ENCODE data around the gene ARMC6. TPM values are rescaled to one million over a fixed set of nuclear protein-coding genes. Genes with fewer than 3 reads are reported as not detected.

ARMC6 gene
- total RNA-seq, 1 donor from 2014 or later: 36.0 TPM

- no peaks in the 10 kb centered on the region for H3K36me3 ChIP-seq (ENCODE audit: insufficient read depth, low read length)
- H3K9ac ChIP-seq (ENCODE audit: low read length): no peak overlapping the region
- Mint-ChIP-seq H3K4me3 (ENCODE audit: unreplicated experiment) (no peak overlapping the region), H3K27ac (ENCODE audit: unreplicated experiment) (no peak overlapping the region), H3K27me3 (ENCODE audit: low read depth, unreplicated experiment) (no peaks in the 10 kb centered on the region), H3K4me1 (ENCODE audit: low read depth, unreplicated experiment) (no peaks in the 10 kb centered on the region), H3K36me3 (ENCODE audit: low read depth, unreplicated experiment) (peaks cover 5% of the 10 kb centered on the region), H3K9me3 (ENCODE audit: unreplicated experiment) (peaks cover 3% of the 10 kb centered on the region)
- H3K9me3 ChIP-seq (ENCODE audit: insufficient read depth, low read depth, low read length): no peaks in the 10 kb centered on the region
- DNase-seq (ENCODE audit: low read depth): no peak
- no peak for FAIRE-seq
- no peak overlapping the region for H3K4me3 ChIP-seq (ENCODE audit: insufficient read depth, low read depth, low read length)
- TF ChIP-seq EZH2 (IDR thresholded peaks at IDR 0.05; ENCODE audit: insufficient read depth, low read length): no peak
- TF ChIP-seq, protein P1, sequence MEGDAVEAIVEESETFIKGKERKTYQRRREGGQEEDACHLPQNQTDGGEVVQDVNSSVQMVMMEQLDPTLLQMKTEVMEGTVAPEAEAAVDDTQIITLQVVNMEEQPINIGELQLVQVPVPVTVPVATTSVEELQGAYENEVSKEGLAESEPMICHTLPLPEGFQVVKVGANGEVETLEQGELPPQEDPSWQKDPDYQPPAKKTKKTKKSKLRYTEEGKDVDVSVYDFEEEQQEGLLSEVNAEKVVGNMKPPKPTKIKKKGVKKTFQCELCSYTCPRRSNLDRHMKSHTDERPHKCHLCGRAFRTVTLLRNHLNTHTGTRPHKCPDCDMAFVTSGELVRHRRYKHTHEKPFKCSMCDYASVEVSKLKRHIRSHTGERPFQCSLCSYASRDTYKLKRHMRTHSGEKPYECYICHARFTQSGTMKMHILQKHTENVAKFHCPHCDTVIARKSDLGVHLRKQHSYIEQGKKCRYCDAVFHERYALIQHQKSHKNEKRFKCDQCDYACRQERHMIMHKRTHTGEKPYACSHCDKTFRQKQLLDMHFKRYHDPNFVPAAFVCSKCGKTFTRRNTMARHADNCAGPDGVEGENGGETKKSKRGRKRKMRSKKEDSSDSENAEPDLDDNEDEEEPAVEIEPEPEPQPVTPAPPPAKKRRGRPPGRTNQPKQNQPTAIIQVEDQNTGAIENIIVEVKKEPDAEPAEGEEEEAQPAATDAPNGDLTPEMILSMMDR (IDR thresholded peaks at IDR 0.05; ENCODE audit: insufficient read depth, low read depth, low read length): no peak
- no peak overlapping the region for H3K4me2 ChIP-seq (ENCODE audit: low read length)
- no peaks in the 10 kb centered on the region for H3K27me3 ChIP-seq (ENCODE audit: insufficient read depth, low read length)
- H3K27ac ChIP-seq (ENCODE audit: low read depth, low read length): no peak overlapping the region
- H4K20me1 ChIP-seq (ENCODE audit: insufficient read depth, low read length): peaks cover 30% of the 10 kb centered on the region
- no peak overlapping the region for H2AFZ ChIP-seq (ENCODE audit: low read depth, low read length)
- H3K79me2 ChIP-seq (ENCODE audit: insufficient read depth, low read length): no peaks in the 10 kb centered on the region
- H3K4me1 ChIP-seq (ENCODE audit: insufficient read depth, low read length): no peaks in the 10 kb centered on the region
Observed at GRCh38 chr19:19071897-19072296, 38.5 kb downstream of the ARMC6 start.

DNA sequence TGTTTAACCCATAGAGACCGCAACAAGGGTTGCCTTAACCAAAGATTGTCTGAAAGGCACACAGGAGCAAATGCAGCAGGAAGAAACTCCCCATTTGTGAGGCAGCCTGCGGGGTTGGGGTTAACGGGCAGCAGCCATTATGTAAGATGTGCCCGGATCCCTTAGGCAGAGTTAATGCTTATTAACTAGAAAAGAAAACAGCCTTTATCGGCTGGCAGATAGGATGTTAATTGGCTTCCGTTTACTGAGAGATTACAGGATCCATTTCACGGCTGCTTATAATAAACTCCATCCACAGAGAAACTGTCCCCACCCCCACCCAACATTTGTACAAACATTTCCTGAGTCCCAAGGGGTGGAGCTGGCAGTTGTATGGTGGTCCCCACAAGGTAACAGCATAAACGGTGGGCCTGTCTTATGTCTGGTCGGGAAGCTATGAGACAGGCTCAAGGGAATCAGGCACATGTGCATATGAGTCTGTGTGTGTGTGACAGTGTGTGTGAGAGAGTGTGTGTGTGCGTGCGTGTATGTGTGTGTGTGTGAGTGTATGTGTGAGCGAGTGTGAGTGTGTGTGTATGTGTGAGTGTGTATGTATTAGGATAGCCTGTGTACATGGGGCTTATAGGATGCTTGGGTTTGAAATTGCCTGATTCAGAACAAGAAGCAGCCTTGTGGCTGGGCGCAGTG is 40.9 kb downstream of the ARMC6 start:
- Histone ChIP-seq H3K4me3 (ENCODE audit: insufficient read depth, low read depth, low read length) (no peak overlapping the region), H3K9me3 (ENCODE audit: insufficient read depth, low read depth, low read length) (no peaks in the 10 kb centered on the region), H3K9ac (ENCODE audit: low read length) (no peak overlapping the region), H4K20me1 (ENCODE audit: insufficient read depth, low read length) (peaks cover 27% of the 10 kb centered on the region), H3K79me2 (ENCODE audit: insufficient read depth, low read length) (no peaks in the 10 kb centered on the region), H3K27ac (ENCODE audit: low read depth, low read length) (no peak overlapping the region), H3K4me1 (ENCODE audit: insufficient read depth, low read length) (no peaks in the 10 kb centered on the region), H3K36me3 (ENCODE audit: insufficient read depth, low read length) (no peaks in the 10 kb centered on the region), H3K4me2 (ENCODE audit: low read length) (no peak overlapping the region), H3K27me3 (ENCODE audit: insufficient read depth, low read length) (no peaks in the 10 kb centered on the region), H2AFZ (ENCODE audit: low read depth, low read length) (no peak overlapping the region)
- no peak overlapping the region for H3K4me3 Mint-ChIP-seq (ENCODE audit: unreplicated experiment)
- no peak overlapping the region for H3K27ac Mint-ChIP-seq (ENCODE audit: unreplicated experiment)
- peaks cover 12% of the 10 kb centered on the region for H3K36me3 Mint-ChIP-seq (ENCODE audit: low read depth, unreplicated experiment)
- DNase-seq (ENCODE audit: low read depth) (no peak), FAIRE-seq (no peak)
- H3K4me1 Mint-ChIP-seq (ENCODE audit: low read depth, unreplicated experiment): no peaks in the 10 kb centered on the region
- peaks cover 3% of the 10 kb centered on the region for H3K9me3 Mint-ChIP-seq (ENCODE audit: unreplicated experiment)
- H3K27me3 Mint-ChIP-seq (ENCODE audit: low read depth, unreplicated experiment): no peaks in the 10 kb centered on the region
- TF ChIP-seq, protein P1 (IDR thresholded peaks at IDR 0.05; ENCODE audit: insufficient read depth, low read depth, low read length): no peak
- TF ChIP-seq EZH2 (IDR thresholded peaks at IDR 0.05; ENCODE audit: insufficient read depth, low read length): no peak

DNA sequence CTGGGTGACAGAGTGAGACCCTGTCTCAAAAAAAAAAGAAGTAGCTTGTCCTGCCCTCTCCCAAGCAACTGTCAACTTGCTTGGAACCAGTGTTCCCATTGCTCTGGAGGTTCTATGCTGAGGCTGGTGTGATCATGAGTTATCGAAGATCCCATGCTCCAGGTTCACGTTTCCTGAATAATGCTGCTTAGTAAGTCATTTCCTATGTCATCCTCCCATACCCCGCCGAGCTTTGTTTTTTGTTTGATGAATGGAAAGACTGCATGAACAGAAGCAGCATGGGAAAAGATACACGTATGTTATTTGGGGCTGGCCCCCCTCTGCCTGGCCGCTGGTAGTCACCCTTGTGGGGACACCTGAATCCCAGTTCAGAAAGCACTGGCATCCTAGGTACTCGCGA is 41.7 kb downstream of the ARMC6 start:
- no peak overlapping the region for H2AFZ ChIP-seq (ENCODE audit: low read depth, low read length)
- no peaks in the 10 kb centered on the region for H3K79me2 ChIP-seq (ENCODE audit: insufficient read depth, low read length)
- TF ChIP-seq EZH2 (IDR thresholded peaks at IDR 0.05; ENCODE audit: insufficient read depth, low read length): no peak
- TF ChIP-seq, protein P1 (IDR thresholded peaks at IDR 0.05; ENCODE audit: insufficient read depth, low read depth, low read length): no peak
- no peak for DNase-seq (ENCODE audit: low read depth)
- peaks cover 13% of the 10 kb centered on the region for H3K36me3 Mint-ChIP-seq (ENCODE audit: low read depth, unreplicated experiment)
- no peaks in the 10 kb centered on the region for H3K9me3 ChIP-seq (ENCODE audit: insufficient read depth, low read depth, low read length)
- H3K27me3 ChIP-seq (ENCODE audit: insufficient read depth, low read length): no peaks in the 10 kb centered on the region
- FAIRE-seq: no peak
- no peak overlapping the region for H3K27ac Mint-ChIP-seq (ENCODE audit: unreplicated experiment)
- no peak overlapping the region for H3K4me3 Mint-ChIP-seq (ENCODE audit: unreplicated experiment)
- H3K27me3 Mint-ChIP-seq (ENCODE audit: low read depth, unreplicated experiment): no peaks in the 10 kb centered on the region
- no peak overlapping the region for H3K9ac ChIP-seq (ENCODE audit: low read length)
- H3K27ac ChIP-seq (ENCODE audit: low read depth, low read length): no peak overlapping the region
- no peaks in the 10 kb centered on the region for H3K4me1 ChIP-seq (ENCODE audit: insufficient read depth, low read length)
- H3K4me2 ChIP-seq (ENCODE audit: low read length): no peak overlapping the region
- no peaks in the 10 kb centered on the region for H3K36me3 ChIP-seq (ENCODE audit: insufficient read depth, low read length)
- peaks cover 3% of the 10 kb centered on the region for H3K9me3 Mint-ChIP-seq (ENCODE audit: unreplicated experiment)
- peaks cover 34% of the 10 kb centered on the region for H4K20me1 ChIP-seq (ENCODE audit: insufficient read depth, low read length)
- H3K4me1 Mint-ChIP-seq (ENCODE audit: low read depth, unreplicated experiment): no peaks in the 10 kb centered on the region
- H3K4me3 ChIP-seq (ENCODE audit: insufficient read depth, low read depth, low read length): no peak overlapping the region

Measured in astrocyte (in vitro differentiated cells and primary cell).